IPS-18c (cell line): ENCODE measurements around the gene TWIST2.

Experiments used
- H3K4me3 ChIP-seq: 2 replicates; pipeline ENCODE4 v1.7.0; 2013; ENCODE audit warnings: low read depth, mild to moderate bottlenecking, low read length, moderate library complexity; ENCODE audit not compliant: insufficient read depth
- H3K9me3 ChIP-seq: one replicate; pipeline ENCODE4 v1.6.1; 2013; ENCODE audit warnings: mild to moderate bottlenecking, low read length, moderate library complexity; ENCODE audit not compliant: control insufficient read depth, insufficient read depth

Gene TWIST2

GRCh38 chr2:238847841-238848690 lies at the start of gene TWIST2:
Gene TWIST2, plus strand, starts transcription at chr2:238848085. Its CDS starts 131 bp downstream, at chr2:238848216.
- peak within 1 kb of the TSS; percentile 44 for H3K4me3 ChIP-seq

GRCh38 chr2:238801791-238802190 lies 46.1 kb upstream of the TWIST2 start:
- Histone ChIP-seq H3K9me3 (no peaks in the 10 kb centered on the region), H3K4me3 (no peak overlapping the region)

More at GRCh38 chr2:238847841-238848690, at the start of gene TWIST2:
- no peaks in the 10 kb centered on the region for H3K9me3 ChIP-seq

GRCh38 chr2:238802957-238803356 lies 44.9 kb upstream of the TWIST2 start:
- H3K4me3 ChIP-seq = no peak overlapping the region

GRCh38 chr2:238803996-238804870 lies 43.7 kb upstream of the TWIST2 start:
- Histone ChIP-seq H3K9me3 (no peaks in the 10 kb centered on the region), H3K4me3 (no peak overlapping the region)

More at GRCh38 chr2:238802957-238803356, 44.9 kb upstream of the TWIST2 start:
- no peaks in the 10 kb centered on the region for H3K9me3 ChIP-seq

- no peak overlapping the region for H3K4me3 ChIP-seq
Measured at GRCh38 chr2:238808761-238809160, 39.1 kb upstream of the TWIST2 start.

GRCh38 chr2:238810321-238810720 lies 37.6 kb upstream of the TWIST2 start:
- Histone ChIP-seq H3K4me3 (no peak overlapping the region), H3K9me3 (no peaks in the 10 kb centered on the region)

More at GRCh38 chr2:238808761-238809160, 39.1 kb upstream of the TWIST2 start:
- no peaks in the 10 kb centered on the region for H3K9me3 ChIP-seq

GRCh38 chr2:238811293-238811692 lies 36.6 kb upstream of the TWIST2 start:
- Histone ChIP-seq H3K9me3 (no peaks in the 10 kb centered on the region), H3K4me3 (no peak overlapping the region)

GRCh38 chr2:238811759-238812158 lies 36.1 kb upstream of the TWIST2 start:
- Histone ChIP-seq H3K4me3 (no peak overlapping the region), H3K9me3 (no peaks in the 10 kb centered on the region)

GRCh38 chr2:238813109-238813508 lies 34.8 kb upstream of the TWIST2 start:
- H3K9me3 ChIP-seq = no peaks in the 10 kb centered on the region
- no peak overlapping the region for H3K4me3 ChIP-seq

- Histone ChIP-seq H3K9me3 (no peaks in the 10 kb centered on the region), H3K4me3 (no peak overlapping the region)
Measured at GRCh38 chr2:238814815-238815214, 33.1 kb upstream of the TWIST2 start.

GRCh38 chr2:238816291-238816690 lies 31.6 kb upstream of the TWIST2 start:
- H3K4me3 ChIP-seq = no peak overlapping the region
- H3K9me3 ChIP-seq = no peaks in the 10 kb centered on the region

GRCh38 chr2:238817382-238817781 lies 30.5 kb upstream of the TWIST2 start:
- Histone ChIP-seq H3K9me3 (no peaks in the 10 kb centered on the region), H3K4me3 (no peak overlapping the region)

- Histone ChIP-seq H3K4me3 (no peak overlapping the region), H3K9me3 (no peaks in the 10 kb centered on the region)
Measured at GRCh38 chr2:238817891-238818290, 30.0 kb upstream of the TWIST2 start.

- H3K9me3 ChIP-seq = no peaks in the 10 kb centered on the region
Measured at GRCh38 chr2:238818561-238818960, 29.3 kb upstream of the TWIST2 start.

GRCh38 chr2:238820197-238820596 lies 27.7 kb upstream of the TWIST2 start:
- H3K4me3 ChIP-seq = no peak overlapping the region
- no peaks in the 10 kb centered on the region for H3K9me3 ChIP-seq

More at GRCh38 chr2:238818561-238818960, 29.3 kb upstream of the TWIST2 start:
- H3K4me3 ChIP-seq = no peak overlapping the region

- Histone ChIP-seq H3K9me3 (no peaks in the 10 kb centered on the region), H3K4me3 (no peak overlapping the region)
Measured at GRCh38 chr2:238820916-238821315, 27.0 kb upstream of the TWIST2 start.

GRCh38 chr2:238821391-238821790 lies 26.5 kb upstream of the TWIST2 start:
- Histone ChIP-seq H3K9me3 (no peaks in the 10 kb centered on the region), H3K4me3 (no peak overlapping the region)
